HG03520 (cell line): ENCODE results near the gene GPX1.
"Not testable (repeated sequence)": the region's sequence is repeated elsewhere in the genome, so short reads cannot be mapped to it uniquely, and the experiment has no call there.

Experiments used
- ATAC-seq: cut with Tn5 transposase; IDR thresholded peaks from one replicate; pipeline ENCODE4 v1.9.1; 2021; ENCODE audit warnings: mild to moderate bottlenecking, moderate library complexity; ENCODE audit not compliant: unreplicated experiment

GPX1 gene

GRCh38 chr3:49358884-49359225 is 702 bp upstream of the GPX1 start:
- no peak for ATAC-seq

- peak; percentile 13 for ATAC-seq
These were observed 523 bp downstream of the GPX1 start for GRCh38 chr3:49357443-49358216.

- ATAC-seq = not testable (repeated sequence)
These were observed 1.1 kb downstream of the GPX1 start for GRCh38 chr3:49357095-49357442.

- no peak for ATAC-seq
These were observed 5.2 kb downstream of the GPX1 start for GRCh38 chr3:49352890-49353421.

GRCh38 chr3:49352281-49352680 is 5.9 kb downstream of the GPX1 start:
- no peak for ATAC-seq

- ATAC-seq = no peak
These were observed 6.6 kb downstream of the GPX1 start for GRCh38 chr3:49351521-49352011.

GRCh38 chr3:49349348-49350114 is 8.6 kb downstream of the GPX1 start:
- ATAC-seq = no peak

GRCh38 chr3:49348361-49348760 is 9.8 kb downstream of the GPX1 start:
- ATAC-seq = not testable (repeated sequence)

- ATAC-seq = no peak
These were observed 11.3 kb downstream of the GPX1 start for GRCh38 chr3:49346797-49347251.

GRCh38 chr3:49343163-49343562 is 15.0 kb downstream of the GPX1 start:
- ATAC-seq = no peak

GRCh38 chr3:49341996-49342395 is 16.2 kb downstream of the GPX1 start:
- no peak for ATAC-seq

GRCh38 chr3:49339941-49340800 is 18.0 kb downstream of the GPX1 start, which contains the start of gene USP4:
Gene USP4 (minus strand): TSS chr3:49340053. CDS start chr3:49340024, 29 bp downstream.
- ATAC-seq = peak; percentile 80

- no peak for ATAC-seq
These were observed 18.6 kb downstream of the GPX1 start for GRCh38 chr3:49339581-49339940.

- ATAC-seq = no peak
These were observed 24.1 kb downstream of the GPX1 start for GRCh38 chr3:49333916-49334633.

GRCh38 chr3:49333091-49333490 is 25.1 kb downstream of the GPX1 start:
- no peak for ATAC-seq

GRCh38 chr3:49329186-49329585 is 29.0 kb downstream of the GPX1 start:
- ATAC-seq = no peak

GRCh38 chr3:49328350-49328749 is 29.8 kb downstream of the GPX1 start:
- ATAC-seq = not testable (repeated sequence)

GRCh38 chr3:49327485-49327884 is 30.7 kb downstream of the GPX1 start:
- ATAC-seq = no peak

- no peak for ATAC-seq
These were observed 33.4 kb downstream of the GPX1 start for GRCh38 chr3:49324768-49325167.
